Activated naive CD8-positive, alpha-beta T cell treated with anti-CD3 and anti-CD28 coated beads, Interleukin-2, amount 10 ng/mL, durations not matched to agents 7 days and 5 days (primary cell): Measurements from ENCODE around the gene LRRIQ4. TPM values are rescaled to one million over a fixed set of nuclear protein-coding genes. Genes with fewer than 3 reads are reported as not detected.

Experiments used
- ATAC-seq: fragments of 150-1000 bp; cut with Tn5 transposase; one replicate; pipeline ENCODE4 v1.10.0; 2021; ENCODE audit warnings: low read depth, moderate library complexity
- POLR2A ChIA-PET: fragments of 350-600 bp; sonication (Branson Sonifier 250); formaldehyde crosslinking; loops from one replicate; lab custom pipeline; 2021; ENCODE audit warnings: antibody characterized with exemption; lab: Charles Lee
- DNase-seq: peaks from one replicate; pipeline ENCODE4 v3.0.0; 2021
- H3K27ac Mint-ChIP-seq: one replicate; pipeline ENCODE4 v1.8.0; 2022; ENCODE audit warnings: mild to moderate bottlenecking, mixed read lengths
- H3K27me3 Mint-ChIP-seq: one replicate; pipeline ENCODE4 v1.8.0; 2022; ENCODE audit warnings: mild to moderate bottlenecking, moderate library complexity, mixed read lengths
- H3K36me3 Mint-ChIP-seq: one replicate; pipeline ENCODE4 v1.8.0; 2021; ENCODE audit warnings: mild to moderate bottlenecking, mixed read lengths
- H3K4me1 Mint-ChIP-seq: one replicate; pipeline ENCODE4 v1.8.0; 2021; ENCODE audit warnings: mixed read lengths
- H3K4me3 Mint-ChIP-seq: one replicate; pipeline ENCODE4 v1.8.0; 2022; ENCODE audit warnings: mild to moderate bottlenecking, moderate library complexity, mixed read lengths
- H3K9me3 Mint-ChIP-seq: one replicate; pipeline ENCODE4 v1.8.0; 2021; ENCODE audit warnings: mixed read lengths
- total RNA-seq, 2 experiments: library from RNA; stranded (reverse); gene quantifications; one replicate each; pipeline ENCODE4 v1.2.3, GENCODE V29; 2021

LRRIQ4 gene
- total RNA-seq, 2 experiments from 2014 or later = 0.22 to 0.23 TPM

DNA sequence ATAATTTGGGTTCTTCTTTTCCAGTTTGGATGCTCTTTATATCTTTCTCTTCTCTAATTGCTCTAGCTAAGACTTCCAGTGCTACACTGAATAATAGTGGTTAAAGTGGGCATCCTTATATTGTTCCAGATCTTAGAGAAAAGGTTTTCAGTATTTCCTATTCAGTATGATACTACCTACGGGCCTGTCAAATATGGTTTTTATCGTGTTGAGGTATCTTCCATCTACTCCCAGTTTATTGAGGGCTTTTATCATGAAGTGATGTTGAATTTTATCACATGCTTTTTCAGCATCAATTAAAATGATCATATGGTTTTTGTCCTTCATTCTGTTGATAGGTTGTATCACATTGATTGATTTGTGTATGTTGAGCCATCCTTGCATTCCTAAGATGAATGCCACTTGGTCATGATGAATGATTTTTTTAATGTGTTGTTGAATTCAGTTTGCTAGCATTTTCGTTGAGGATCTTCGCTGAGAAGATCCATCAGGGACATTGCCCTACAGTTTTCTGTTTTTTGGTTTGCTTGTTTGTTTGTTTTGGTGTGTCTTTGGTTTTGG lies 3.0 kb downstream of the LRRIQ4 start:
- H3K4me3 Mint-ChIP-seq = no peak overlapping the region
- no peak for ATAC-seq
- POLR2A ChIA-PET = no interaction called here
- peaks cover 12% of the 10 kb centered on the region for H3K27me3 Mint-ChIP-seq
- H3K9me3 Mint-ChIP-seq = peaks cover 7% of the 10 kb centered on the region
- DNase-seq = no peak
- H3K4me1 Mint-ChIP-seq = peaks cover 18% of the 10 kb centered on the region
- H3K36me3 Mint-ChIP-seq = peaks cover 9% of the 10 kb centered on the region
- H3K27ac Mint-ChIP-seq = no peak overlapping the region

GRCh38 chr3:169818316-169818715 lies 5.6 kb downstream of the LRRIQ4 start:
- Mint-ChIP-seq H3K27me3 (peaks cover 14% of the 10 kb centered on the region), H3K4me3 (no peak overlapping the region), H3K27ac (no peak overlapping the region), H3K4me1 (peaks cover 8% of the 10 kb centered on the region), H3K36me3 (peaks cover 9% of the 10 kb centered on the region), H3K9me3 (peaks cover 7% of the 10 kb centered on the region)
- no peak for DNase-seq
- no peak for ATAC-seq
- POLR2A ChIA-PET = no interaction called here

GRCh38 chr3:169822091-169822490 lies 9.4 kb downstream of the LRRIQ4 start:
- DNase-seq (no peak), ATAC-seq (no peak)
- H3K36me3 Mint-ChIP-seq = no peaks in the 10 kb centered on the region
- POLR2A ChIA-PET = no interaction called here
- no peaks in the 10 kb centered on the region for H3K9me3 Mint-ChIP-seq
- no peak overlapping the region for H3K4me3 Mint-ChIP-seq
- no peaks in the 10 kb centered on the region for H3K4me1 Mint-ChIP-seq
- no peak overlapping the region for H3K27ac Mint-ChIP-seq
- H3K27me3 Mint-ChIP-seq = peaks cover 15% of the 10 kb centered on the region

- Mint-ChIP-seq H3K4me1 (no peaks in the 10 kb centered on the region), H3K27me3 (peaks cover 14% of the 10 kb centered on the region), H3K36me3 (no peaks in the 10 kb centered on the region), H3K27ac (no peak overlapping the region), H3K4me3 (no peak overlapping the region), H3K9me3 (no peaks in the 10 kb centered on the region)
- DNase-seq (no peak), ATAC-seq (no peak)
- POLR2A ChIA-PET = no interaction called here
These were observed 9.9 kb downstream of the LRRIQ4 start for GRCh38 chr3:169822540-169822939.

DNA sequence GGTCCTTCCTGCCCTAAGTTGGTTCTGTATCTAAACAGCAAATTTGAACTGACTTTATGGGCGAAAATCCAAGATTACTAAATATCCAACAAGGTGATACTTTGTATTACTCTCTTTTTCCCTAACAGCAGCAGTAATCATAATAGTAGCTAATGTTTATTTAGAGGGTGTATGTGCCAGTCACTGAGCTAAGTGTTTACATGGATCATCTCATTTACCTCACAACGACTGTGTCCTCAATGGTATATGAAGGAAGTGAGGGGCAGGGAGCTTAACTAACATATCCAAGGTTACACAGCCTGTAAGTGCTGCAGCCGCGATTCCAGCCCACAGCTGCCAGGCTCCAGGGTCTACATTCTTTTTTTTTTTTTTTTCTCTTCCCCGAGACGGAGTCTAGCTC lies 10.3 kb downstream of the LRRIQ4 start:
- H3K9me3 Mint-ChIP-seq = no peaks in the 10 kb centered on the region
- POLR2A ChIA-PET = no interaction called here
- H3K4me1 Mint-ChIP-seq = no peaks in the 10 kb centered on the region
- DNase-seq = no peak
- no peaks in the 10 kb centered on the region for H3K36me3 Mint-ChIP-seq
- no peak overlapping the region for H3K4me3 Mint-ChIP-seq
- peaks cover 12% of the 10 kb centered on the region for H3K27me3 Mint-ChIP-seq
- ATAC-seq = no peak
- H3K27ac Mint-ChIP-seq = no peak overlapping the region

- DNase-seq (no peak), ATAC-seq (no peak)
- POLR2A ChIA-PET = no interaction called here
- H3K36me3 Mint-ChIP-seq = no peaks in the 10 kb centered on the region
- no peak overlapping the region for H3K4me3 Mint-ChIP-seq
- peaks cover 5% of the 10 kb centered on the region for H3K4me1 Mint-ChIP-seq
- H3K9me3 Mint-ChIP-seq = no peaks in the 10 kb centered on the region
- H3K27me3 Mint-ChIP-seq = peaks cover 10% of the 10 kb centered on the region
- H3K27ac Mint-ChIP-seq = no peak overlapping the region
These were observed 12.6 kb downstream of the LRRIQ4 start for GRCh38 chr3:169825316-169825715.

DNA sequence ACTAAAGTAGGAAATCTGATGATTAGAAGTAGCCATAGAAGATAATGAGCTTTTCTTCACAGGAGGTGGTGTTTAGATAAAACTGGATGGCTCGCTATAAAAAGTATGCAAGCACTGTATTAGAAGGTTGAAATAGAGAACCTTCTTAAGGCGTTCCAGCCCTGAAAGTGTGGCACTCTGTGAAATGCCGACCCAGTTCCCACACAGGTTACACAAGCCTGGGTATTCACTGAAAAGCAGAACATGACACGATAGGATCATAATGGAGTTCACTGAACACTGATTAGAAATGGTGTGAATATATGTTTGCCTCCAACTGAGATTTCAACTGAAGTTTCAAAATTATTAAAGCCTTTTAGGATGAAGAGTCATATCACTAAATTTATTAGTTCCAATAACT lies 15.0 kb downstream of the LRRIQ4 start:
- Mint-ChIP-seq H3K36me3 (no peaks in the 10 kb centered on the region), H3K27me3 (peaks cover 8% of the 10 kb centered on the region), H3K4me1 (peaks cover 5% of the 10 kb centered on the region), H3K27ac (no peak overlapping the region), H3K4me3 (no peak overlapping the region), H3K9me3 (no peaks in the 10 kb centered on the region)
- DNase-seq (no peak), ATAC-seq (no peak)
- POLR2A ChIA-PET = no interaction called here

GRCh38 chr3:169835533-169835932 lies 22.9 kb downstream of the LRRIQ4 start:
- peaks cover 10% of the 10 kb centered on the region for H3K27me3 Mint-ChIP-seq
- no peak for DNase-seq
- no peak overlapping the region for H3K27ac Mint-ChIP-seq
- ATAC-seq = no peak
- no peaks in the 10 kb centered on the region for H3K9me3 Mint-ChIP-seq
- H3K4me3 Mint-ChIP-seq = no peak overlapping the region
- no peaks in the 10 kb centered on the region for H3K4me1 Mint-ChIP-seq
- H3K36me3 Mint-ChIP-seq = no peaks in the 10 kb centered on the region
- POLR2A ChIA-PET = no interaction called here

DNA sequence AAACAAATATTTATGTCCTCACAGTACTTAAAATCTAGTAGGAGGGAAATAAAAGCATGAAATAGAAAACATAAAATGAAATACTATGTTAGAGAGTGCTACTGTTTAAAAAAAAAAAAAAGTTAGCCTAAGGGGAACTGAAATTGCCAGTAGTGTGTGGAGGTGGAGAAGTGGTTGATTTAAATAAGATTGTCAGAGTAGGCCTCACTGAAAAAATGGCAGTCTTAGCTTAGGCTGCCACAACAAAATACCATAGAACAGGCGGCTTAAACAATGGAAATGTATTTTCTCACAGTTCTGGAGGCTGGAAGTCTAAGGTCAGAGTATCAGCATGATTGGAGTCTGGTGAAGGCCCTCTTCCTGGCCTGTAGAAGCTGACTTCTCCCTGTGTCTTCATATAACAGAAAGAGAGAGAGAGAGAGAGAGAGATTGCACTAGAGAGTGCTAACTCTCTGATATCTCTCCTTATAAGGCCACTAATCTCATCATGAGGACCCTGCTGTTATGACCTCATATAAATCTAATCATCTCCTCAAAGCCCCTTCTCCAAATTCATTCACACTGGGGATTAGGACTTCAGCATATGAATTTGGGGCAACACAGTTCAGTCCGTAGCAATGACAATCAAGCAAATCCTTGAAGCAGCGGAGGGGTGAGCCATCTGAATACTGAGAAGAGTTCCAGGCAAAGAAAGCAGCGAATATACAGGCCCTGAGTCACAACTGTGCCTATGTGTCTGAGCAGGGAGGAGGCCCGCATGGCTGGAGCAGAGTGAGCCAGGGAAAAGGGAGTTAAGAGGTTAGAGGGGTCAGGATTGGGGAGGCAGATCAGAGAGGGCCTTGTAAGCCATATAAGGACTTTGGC lies 23.6 kb downstream of the LRRIQ4 start:
- POLR2A ChIA-PET = no interaction called here
- no peaks in the 10 kb centered on the region for H3K4me1 Mint-ChIP-seq
- no peak overlapping the region for H3K27ac Mint-ChIP-seq
- H3K36me3 Mint-ChIP-seq = no peaks in the 10 kb centered on the region
- no peak overlapping the region for H3K4me3 Mint-ChIP-seq
- no peaks in the 10 kb centered on the region for H3K9me3 Mint-ChIP-seq
- H3K27me3 Mint-ChIP-seq = peaks cover 16% of the 10 kb centered on the region
- DNase-seq = no peak
- ATAC-seq = no peak

- peaks cover 16% of the 10 kb centered on the region for H3K27me3 Mint-ChIP-seq
- no peaks in the 10 kb centered on the region for H3K36me3 Mint-ChIP-seq
- POLR2A ChIA-PET = no interaction called here
- DNase-seq = no peak
- H3K27ac Mint-ChIP-seq = no peak overlapping the region
- no peaks in the 10 kb centered on the region for H3K4me1 Mint-ChIP-seq
- H3K4me3 Mint-ChIP-seq = no peak overlapping the region
- H3K9me3 Mint-ChIP-seq = no peaks in the 10 kb centered on the region
- no peak for ATAC-seq
These were observed 24.2 kb downstream of the LRRIQ4 start for GRCh38 chr3:169836942-169837275.

GRCh38 chr3:169838511-169839030 lies 25.9 kb downstream of the LRRIQ4 start:
- ATAC-seq (no peak), DNase-seq (no peak)
- Mint-ChIP-seq H3K4me1 (no peaks in the 10 kb centered on the region), H3K27me3 (peaks cover 17% of the 10 kb centered on the region), H3K4me3 (no peak overlapping the region), H3K36me3 (no peaks in the 10 kb centered on the region), H3K27ac (no peak overlapping the region), H3K9me3 (no peaks in the 10 kb centered on the region)
- POLR2A ChIA-PET = no interaction called here

GRCh38 chr3:169841171-169841570 lies 28.5 kb downstream of the LRRIQ4 start:
- DNase-seq = no peak
- Mint-ChIP-seq H3K9me3 (no peaks in the 10 kb centered on the region), H3K4me3 (no peak overlapping the region), H3K4me1 (no peaks in the 10 kb centered on the region), H3K27ac (no peak overlapping the region), H3K27me3 (peaks cover 30% of the 10 kb centered on the region), H3K36me3 (no peaks in the 10 kb centered on the region)
- ATAC-seq = no peak
- POLR2A ChIA-PET = no interaction called here

DNA sequence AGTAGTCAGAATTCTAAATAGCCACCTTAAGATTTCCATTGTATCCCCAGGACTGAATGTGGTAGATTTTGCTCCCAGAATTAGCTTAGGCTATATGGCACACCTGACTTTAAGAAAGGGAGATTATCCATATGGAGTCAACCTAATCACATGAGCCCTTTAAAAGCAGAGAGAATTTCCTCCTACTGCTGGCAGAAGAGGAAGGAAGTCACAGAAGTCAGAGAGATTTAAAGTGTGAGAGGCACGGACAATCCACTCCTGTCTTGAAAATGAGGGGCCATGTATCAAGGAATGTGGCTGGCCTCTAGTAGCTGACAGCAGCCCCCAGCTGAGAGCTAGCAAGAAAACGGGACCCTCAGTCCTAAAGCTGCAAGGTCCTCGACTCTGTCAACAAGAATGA lies 30.3 kb downstream of the LRRIQ4 start:
- Mint-ChIP-seq H3K27me3 (peaks cover 37% of the 10 kb centered on the region), H3K4me1 (no peaks in the 10 kb centered on the region), H3K27ac (no peak overlapping the region), H3K4me3 (no peak overlapping the region), H3K36me3 (no peaks in the 10 kb centered on the region), H3K9me3 (no peaks in the 10 kb centered on the region)
- no peak for DNase-seq
- POLR2A ChIA-PET = no interaction called here
- no peak for ATAC-seq
